Measurements from ENCODE around the gene P2RX1.

P2RX1 gene

DNA sequence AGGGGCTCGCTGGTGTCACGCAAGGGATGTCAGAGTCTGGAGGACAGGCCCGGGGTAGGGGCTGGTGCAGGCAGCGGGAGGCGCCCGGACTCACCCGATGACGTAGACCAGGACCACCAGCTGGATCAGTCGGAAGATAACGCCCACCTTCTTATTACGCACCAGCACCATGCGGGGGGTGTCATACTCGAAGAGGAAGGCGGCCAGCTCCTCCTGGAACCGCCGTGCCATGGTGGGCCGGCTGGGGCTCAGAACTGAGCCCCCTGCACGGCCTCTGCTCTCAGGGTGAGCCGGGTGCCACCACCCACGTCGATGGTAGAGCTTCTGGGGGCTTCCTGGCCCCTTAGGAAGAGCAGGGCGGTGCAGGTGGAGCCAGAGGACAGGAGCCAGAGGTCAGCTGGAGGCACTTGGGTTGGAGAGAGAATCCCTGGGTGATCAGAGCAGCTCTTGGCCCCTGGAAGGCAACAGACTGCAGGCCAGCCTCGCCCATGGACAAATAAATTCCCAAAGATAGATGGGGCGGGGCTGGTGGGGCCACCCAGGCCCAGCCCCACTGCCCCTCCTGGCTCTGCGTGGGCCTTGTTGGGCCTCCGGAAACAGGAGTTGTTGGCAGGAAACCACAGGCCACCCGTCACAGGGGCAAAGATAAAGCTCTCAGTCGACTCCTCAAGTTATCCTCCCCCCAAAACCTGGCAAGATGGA lies at the start of gene P2RX1:
Gene P2RX1 (minus strand): TSS at position 471 of the 702 bp plus-strand sequence. CDS start 240 bp downstream, at position 231.
- DNase-seq (ENCODE audit: low read depth, low spot score) = no peak

DNA sequence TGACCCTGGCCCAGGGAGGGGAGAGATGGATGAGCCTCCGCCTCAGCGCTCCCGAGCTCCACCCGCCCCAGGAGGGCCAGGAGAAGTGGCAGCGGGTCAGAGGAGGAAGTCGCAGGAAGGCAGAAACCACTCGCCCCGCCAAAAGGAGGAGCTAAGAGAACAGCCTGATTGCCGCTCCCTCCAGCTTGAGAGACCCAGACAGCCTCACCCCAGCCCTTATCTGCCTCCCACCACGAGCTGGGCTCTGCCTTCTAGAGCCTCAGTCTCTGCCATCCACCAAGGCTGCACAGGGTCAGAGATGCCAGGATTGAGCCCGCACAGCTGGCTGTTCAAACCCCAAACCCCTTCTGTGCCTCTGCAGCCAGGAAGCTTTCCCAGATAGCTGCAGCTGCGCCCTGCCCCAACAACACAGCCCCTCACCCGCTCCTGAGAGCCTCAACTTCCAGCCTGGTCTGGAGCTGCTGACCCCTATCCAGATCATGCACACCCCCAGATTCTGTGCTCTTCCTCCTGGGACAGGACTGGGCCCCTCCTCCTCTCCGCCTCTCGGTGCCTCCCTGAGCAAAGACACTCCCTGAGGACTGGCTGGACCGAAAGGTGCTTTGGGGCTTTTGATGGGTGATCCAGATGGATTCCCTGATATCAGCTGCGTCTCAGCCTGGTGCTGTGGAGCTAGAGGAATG lies 49.0 kb upstream of the P2RX1 start:
- peak; percentile 11 for DNase-seq (ENCODE audit: low read depth, low spot score)

DNA sequence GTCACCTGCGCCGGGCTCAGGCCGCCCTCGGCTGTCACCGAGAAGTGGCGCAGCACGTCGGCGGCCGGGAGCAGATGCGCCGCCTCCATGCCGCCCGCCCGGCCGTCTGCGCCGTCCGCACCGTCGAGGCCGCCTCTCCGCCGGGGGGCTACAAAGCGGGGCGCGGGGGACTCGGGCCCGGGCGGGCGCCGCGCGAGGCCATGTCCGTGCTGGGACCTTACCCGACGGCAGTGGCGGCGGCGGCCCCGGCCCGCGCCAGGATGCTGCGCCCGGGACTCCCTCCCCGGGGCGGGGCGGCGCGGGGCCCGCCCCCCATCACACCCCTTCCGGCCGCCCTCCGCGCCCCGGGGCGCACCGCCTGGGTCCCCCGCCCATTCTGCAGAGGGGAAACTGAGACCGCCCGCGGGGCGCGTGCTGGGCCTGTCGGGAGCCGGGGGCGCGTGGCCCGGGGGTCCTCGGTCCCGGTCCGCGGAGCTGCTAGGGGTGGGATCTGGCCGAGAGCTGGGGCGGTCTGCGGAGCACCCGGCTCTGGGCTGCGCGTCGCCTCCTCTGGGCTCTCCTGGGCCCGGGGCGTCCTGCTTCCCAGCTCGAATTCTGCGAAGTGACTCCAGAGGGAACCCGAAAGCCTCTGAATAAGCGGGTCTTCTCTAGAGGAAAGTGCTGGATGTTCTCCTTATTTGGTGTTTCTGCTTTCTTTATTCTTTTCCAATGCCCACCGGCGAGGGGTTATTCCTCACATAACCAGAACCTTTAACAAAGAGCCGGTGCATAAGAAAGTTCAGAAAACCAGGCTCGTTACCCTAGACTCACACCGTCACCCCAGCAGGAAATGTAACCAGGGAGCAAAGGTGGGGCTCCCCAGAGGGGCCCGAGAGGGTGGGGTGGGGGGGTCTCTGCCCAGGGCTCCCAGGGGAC lies 48.2 kb upstream of the P2RX1 start, which contains the start of gene ATP2A3:
Gene ATP2A3 (minus strand): TSS at position 235 of the 915 bp plus-strand sequence. CDS start 146 bp downstream, at position 89.
- DNase-seq (ENCODE audit: low read depth, low spot score) = peak; percentile 27

DNA sequence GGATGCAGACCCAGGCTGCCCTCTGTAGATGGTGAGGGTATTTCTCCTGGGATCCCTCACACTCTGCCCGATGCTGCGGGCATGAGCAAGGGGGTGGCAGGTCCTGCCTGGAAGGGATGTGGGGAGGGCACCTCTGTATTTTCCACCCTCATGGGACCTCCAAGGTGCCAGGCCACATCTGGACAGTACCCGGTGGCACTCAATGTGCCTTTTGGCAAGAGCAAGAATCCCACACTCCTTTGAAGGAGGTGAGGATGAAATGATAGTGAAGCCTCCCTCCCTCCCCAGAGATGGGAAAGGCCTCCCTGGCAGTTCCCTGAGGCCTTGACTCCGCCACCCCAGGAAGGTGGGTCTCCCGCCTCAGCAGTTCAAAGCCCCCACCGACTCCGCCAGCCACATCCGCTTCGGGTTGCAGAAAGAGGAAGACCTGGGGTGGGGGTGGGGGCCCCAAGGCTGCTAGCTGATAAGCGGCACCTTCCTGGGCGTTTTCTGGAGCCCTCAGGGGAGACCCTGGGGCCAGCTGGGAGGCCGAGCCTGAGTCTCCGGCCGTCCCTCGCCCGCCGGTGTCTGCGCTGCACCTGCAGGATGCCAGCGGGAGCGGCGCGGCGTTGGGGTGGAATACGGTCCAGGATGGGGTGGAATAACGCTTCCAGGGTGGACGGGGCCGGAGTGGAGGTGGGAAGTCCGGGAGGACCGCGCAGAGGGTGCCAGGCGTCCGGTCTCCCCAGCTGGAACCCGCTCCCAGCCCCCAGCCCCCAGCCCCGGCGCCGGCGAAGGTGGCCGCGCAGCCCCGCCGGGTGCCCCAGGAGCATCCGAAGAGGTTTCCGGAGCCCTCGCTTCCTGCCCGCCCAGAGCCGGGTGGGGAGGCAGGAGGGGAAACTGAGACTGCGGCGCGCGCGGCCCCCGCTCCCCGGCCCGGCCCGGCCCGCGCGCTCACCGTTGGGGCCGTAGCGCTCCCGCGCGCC lies 47.3 kb upstream of the P2RX1 start:
- peak; percentile 37 for DNase-seq (ENCODE audit: low read depth, low spot score)

DNA sequence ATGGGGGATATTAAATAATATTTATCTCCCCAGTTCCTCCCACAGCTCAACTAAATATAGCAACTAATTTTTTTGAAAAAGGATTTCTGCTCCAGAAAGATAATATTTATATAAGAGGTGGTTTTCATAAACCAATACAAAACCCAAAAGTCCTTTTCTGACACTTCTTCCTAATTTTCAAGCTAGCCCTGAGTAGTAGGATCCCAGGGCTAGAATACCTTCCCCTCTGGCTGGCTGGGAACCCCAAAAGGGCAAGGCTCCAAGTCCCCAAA lies 46.6 kb upstream of the P2RX1 start:
- no peak for DNase-seq (ENCODE audit: low read depth, low spot score)

DNA sequence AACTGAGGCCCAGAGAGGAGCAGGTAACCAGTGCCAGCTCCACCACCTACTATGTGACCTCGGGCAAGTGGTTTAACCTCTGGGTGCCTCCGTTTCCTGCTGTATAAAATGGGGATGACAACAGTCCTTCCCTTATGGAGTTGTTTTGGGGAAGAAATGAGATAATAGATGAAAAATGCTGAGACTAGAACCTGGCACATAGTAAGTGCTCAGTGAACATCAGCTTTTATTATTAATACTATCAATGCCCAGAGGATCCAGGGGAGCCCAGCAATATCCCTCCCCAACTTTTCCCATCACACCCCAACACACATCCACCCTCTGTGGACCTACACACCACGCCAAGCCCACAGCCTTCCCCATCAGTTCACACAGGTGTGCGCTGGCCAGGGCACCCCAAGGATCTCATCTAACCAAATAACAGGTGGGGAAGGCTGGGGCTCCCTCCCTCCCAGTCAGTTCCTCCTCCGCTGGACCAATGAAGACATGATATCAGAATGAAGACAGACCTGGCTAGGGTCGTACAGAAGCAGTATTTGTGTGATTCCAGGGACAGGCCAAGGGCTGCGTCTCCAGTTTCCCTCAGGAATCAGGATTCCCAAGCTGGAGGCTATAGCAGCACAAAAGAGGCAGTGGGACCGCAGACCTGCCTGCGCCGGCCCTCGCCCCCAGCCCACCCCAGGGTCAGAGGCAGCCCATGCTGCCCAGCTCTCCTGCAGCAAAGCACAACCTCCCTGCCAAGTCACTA lies 46.1 kb upstream of the P2RX1 start:
- no peak for DNase-seq (ENCODE audit: low read depth, low spot score)

DNA sequence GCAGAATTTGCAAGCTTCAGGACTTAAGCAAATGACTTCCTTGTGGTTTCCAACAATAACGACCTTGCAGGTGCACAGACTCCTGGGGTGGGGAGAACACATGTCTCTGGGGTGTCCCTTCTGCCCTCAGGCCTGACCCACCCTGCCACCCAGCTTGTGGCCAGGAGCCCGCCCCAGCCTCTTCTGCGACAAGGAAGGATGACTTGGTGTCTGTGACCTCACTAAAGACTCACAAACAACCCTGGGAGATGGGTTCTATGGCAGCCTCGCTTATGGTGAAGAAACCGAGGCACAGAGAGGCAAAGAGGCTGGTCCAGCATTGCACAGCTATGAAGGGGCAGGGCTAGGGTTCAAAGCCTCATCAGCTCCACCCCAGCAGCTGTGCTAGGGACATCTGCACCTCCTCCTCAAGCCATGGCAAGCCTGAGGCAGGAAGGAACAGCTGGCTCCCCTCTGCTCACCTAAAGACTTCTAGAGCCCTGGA lies 45.3 kb upstream of the P2RX1 start:
- no peak for DNase-seq (ENCODE audit: low read depth, low spot score)

DNA sequence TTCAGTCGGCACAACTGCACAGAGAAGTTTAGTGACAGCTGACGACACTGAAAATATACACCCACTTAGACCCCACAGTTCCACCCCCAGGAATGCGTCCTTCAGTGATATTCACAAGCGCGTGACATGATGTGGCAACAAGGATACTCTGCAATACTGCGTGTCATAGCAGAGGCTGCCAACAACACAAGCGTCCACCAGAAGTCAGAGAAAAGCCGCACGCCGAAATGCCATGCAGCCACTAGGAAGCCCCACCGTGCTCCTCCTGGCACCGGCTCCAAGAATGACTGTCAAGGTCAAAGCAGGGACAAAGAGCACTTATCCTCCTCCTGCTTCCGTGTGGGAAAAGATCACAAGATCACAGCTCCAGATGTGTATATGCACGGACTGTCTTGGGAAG lies 44.5 kb upstream of the P2RX1 start:
- DNase-seq (ENCODE audit: low read depth, low spot score) = no peak

DNA sequence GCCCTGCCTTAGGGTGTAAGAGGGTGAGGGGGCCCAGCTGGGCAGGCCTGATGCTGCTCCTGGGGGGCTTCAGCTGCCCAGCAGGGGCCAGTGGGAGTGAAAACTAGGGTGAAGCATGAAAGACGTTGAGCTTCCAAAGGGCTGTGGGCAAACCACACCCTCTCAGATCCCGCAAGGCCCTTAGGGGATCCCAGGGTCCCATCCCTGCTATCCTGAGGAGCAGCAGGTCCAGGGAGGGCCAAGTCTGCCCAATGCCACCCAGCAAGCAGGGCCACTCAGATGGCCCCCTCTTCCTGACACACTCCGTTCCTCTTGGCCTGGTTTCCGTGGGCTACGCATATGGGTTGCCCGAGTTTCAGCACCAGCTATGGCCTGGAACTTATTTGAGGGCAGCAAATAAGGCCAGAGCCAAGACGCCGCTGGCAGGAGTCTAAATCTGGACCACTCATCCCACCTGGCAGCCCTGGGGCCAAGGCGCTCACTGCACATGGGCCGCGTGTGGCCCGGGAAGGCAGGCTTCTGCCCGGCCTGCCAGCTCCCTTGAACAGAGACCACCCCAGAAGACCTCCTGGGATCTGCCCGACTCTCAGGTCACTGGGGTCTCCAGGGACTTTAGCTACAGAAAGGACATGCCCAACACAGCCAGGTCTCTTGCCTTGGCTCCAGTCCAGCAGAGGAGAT lies 43.8 kb upstream of the P2RX1 start:
- DNase-seq (ENCODE audit: low read depth, low spot score) = no peak

DNA sequence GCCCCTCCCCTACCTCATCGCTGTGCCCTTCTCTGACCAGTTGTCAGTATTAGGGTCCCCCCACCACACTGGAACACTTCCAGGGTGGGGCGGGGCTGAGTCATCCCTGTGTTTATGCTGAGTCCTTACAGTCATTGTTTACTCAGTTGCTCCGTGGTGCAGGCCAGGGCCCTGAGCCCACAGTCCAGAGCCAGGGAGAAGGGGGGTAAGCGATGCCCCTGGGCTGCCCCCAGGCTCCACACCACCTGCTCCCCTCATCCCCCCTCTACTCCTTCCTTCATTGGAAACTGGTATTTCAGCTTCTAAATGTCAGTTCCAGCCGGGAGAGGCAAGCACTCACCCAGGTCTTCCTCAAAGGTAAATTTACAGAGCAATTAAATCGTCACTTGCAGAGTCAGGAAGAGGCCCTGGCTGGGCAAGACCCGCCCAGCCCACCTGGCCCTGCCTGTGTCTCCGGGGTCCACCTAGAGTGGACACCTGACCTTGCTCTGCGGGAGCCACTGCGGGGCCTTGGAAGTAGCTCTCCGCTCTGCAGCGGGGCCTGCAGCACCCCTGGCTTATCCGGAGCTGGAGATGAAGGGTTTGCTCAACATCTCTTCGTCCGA lies 43.1 kb upstream of the P2RX1 start:
- no peak for DNase-seq (ENCODE audit: low read depth, low spot score)

DNA sequence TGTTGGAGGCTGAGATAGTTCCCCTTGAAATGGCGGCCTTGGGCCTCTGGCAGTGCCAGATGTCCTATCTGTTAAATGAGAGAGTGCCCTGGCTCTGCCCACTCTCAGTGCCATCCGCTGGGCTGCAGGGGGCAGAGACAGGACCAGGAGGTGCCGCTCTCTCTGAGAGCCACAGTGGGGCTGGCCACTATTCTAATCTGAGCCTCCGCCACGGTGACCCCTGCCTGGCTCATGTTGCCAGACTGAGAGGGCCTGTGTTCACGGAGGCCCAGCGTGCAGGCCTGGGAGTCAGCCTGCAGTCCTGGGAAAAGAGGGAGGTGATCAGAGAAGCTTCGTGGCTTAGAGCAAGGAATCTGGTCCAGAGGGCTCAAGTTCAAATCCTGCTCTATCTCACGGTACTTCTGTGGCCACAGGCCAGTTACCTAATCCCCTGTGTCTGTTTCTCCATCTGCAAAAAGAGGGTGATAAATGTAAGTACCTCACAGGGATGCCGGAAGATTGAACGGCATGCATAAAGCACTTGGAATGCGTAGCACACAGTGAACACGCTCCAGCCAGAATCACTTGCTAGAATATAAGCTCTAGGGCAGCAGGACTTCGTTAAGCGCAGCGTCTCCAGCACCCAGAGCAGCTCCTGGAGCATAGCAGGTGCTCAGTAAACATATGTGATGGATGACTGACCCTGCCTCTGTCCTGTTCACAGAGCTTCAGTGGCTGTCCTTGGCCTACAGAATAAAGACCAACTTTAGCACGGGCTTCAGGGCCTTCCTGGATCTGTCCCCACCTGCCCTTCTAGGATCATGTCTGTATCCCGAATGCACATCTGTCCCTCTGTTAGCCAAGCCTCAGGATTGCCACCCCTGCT lies 41.7 kb upstream of the P2RX1 start:
- DNase-seq (ENCODE audit: low read depth, low spot score) = no peak

DNA sequence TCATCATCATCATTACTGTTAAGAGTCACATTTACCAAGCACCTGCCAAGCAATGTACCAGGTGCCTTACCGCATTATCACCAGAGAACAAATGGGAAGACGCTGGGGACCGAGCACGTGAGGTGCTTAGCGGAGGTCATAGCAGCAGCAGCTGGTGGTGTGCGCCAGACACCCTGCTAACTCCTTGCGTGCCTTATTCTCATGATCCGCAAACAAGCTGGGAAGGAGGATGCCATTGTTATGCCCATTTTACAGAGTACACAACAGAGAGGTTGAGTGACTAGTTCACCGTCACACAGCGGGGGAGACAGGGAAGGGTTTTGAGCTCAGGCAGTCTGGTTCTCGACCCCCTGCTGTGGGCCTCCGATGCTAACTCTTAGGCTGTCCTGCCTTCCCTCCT lies 40.7 kb upstream of the P2RX1 start:
- no peak for DNase-seq (ENCODE audit: low read depth, low spot score)

DNA sequence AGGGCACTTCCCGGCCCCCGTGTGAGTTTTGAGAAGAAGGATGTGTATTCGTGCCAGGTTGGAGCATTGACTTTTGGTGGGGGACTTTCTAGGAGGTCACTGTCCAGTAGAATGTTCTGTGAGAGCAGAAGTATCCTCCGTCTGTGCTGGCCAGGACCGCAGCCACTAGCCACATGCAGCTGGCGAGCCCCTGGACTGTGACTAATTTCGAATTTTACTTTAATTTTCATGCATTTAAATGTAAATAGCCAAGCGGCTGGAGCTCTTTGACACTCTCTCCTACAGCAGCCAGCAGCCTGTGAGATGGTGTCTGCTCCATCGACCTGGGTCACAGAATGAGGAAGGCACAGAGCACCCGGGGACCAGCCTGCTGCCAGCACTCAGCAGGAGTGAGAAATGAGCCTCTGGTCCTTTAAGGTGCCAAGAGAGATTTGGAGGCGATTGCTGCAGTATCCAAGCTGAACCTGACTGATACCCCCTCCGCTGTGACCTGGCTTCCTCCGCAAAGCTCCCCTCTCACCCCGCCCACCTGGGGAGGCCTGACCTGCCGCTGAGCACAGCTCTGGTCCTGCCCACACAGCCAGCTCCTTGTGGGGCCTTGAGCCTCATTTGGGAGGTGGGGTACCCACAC lies 40.2 kb upstream of the P2RX1 start:
- DNase-seq (ENCODE audit: low read depth, low spot score) = no peak

DNA sequence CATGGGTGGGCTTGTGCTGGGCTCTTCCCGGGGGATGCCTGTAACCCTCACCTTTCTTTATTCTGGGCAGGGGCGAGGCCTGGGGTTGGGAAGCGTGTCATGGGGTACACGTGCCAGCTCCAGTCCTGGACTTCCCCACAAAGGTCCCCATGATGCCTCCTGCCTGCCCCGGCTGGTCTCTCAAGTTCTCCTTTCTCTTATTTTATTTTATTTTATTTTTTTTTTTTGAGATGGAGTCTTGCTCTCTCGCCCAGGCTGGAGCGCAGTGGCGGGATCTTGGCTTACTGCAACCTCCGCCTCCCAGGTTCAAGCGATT lies 39.4 kb upstream of the P2RX1 start:
- DNase-seq (ENCODE audit: low read depth, low spot score) = no peak

DNA sequence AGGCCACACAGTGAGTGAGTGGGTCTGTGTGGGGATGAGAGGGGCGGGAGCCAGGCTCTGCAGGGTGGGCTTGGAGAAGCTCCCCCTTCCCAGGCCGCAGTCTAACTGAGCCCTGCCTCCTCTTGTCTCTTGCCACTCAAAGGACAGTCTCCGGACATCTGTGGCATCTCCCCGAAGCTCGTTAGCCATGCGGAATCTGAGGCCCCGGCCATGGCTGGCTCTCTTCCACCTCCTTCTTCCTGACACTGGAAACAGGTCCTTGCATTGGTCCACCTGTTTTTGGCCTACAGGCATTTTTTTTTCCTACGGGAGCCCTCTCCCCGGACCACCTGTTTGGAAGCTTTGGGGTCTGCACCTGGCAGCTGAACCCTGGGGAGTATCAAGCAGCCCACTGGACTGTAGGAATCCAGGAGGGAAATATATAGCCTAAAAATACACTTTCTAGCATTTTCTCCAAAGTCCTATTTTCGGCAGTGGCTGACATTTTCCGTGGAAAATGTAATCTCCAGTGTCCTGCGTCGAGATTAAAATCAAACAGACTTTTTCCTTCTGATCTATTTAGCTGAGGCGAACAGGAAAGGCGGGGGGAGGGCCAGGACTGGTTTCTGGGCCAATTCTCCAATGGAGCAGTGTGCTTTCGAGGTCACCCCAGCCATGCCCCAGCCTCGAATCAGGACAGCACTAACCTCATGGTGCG lies 38.9 kb upstream of the P2RX1 start:
- DNase-seq (ENCODE audit: low read depth, low spot score) = no peak

DNA sequence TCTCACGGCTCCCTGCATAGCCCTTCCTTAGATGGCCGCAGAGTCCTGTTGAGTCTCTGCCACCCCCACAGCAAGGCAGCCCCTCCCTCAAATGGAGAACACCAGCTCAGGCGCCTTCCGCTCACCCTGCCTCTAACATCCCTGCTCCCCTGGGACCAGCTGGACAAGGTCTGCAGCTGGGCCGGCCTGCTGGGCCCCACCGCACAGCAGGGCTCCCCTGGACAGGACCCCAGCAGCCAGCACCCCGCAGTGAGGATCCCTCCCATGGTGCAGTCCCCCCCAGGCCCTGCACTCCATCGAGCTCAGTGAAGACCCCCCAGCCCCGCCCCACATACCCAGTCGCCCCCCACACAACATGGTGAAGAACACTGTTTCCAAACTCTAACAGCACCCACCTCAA lies 37.8 kb upstream of the P2RX1 start:
- DNase-seq (ENCODE audit: low read depth, low spot score) = no peak

DNA sequence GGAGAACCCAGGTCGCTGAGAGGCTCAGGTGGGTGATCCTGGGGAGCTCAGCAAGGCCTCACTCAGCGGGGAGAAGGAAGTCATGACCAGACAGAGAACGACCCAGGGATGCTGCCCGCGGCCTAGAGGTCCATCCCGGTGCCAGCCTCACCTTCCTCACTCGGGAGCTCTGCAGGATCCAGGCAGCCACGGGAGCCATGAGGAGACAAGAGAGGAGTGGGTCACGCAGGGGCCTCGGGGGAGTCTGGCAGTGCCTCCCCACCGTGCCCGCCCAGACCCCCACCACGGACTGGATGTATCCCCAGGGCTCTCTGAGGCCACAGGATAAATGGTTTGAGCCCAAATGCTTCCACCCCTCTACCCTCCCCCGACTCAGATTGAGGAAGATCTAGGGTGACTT lies 37.3 kb upstream of the P2RX1 start:
- DNase-seq (ENCODE audit: low read depth, low spot score) = no peak

DNA sequence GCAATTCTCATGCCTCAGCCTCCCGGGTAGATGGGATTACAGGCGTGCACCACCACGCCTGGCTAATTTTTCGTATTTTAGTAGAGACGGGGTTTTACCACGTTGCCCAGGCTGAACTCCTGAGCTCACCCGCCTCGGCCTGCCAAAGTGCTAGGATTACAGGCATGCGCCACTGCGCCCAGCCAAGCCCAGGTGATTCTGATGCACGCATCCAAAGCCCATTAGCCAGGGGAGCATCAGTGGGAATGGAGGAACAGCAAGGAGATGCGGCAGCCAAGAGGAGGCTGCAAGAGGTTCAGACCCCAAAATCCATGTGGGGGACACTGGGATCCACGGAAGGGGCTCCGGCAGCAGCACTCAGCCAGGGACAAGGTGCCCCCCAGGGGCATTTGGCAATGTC lies 35.9 kb upstream of the P2RX1 start:
- DNase-seq (ENCODE audit: low read depth, low spot score) = no peak

All from activated CD4-positive, CD25-positive, alpha-beta regulatory T cell treated with anti-CD3 and anti-CD28 coated beads, Interleukin-2, amount 50 U/mL, for 16 hours (primary cell).